GM10266 (cell line): Measurements from ENCODE around the gene VPS33A.

ENCODE experiments used
- DNase-seq: peaks from one replicate; pipeline ENCODE4 v3.0.0; 2012; ENCODE audit errors: extremely low spot score
- TF ChIP-seq, protein P1 (sequence below): IDR thresholded peaks from 2 replicates; pipeline ENCODE4 v1.5.1; 2012; ENCODE audit warnings: mild to moderate bottlenecking, low read depth; ENCODE audit not compliant: control insufficient read depth, insufficient read depth; ENCODE audit errors: missing control alignments

The VPS33A gene

DNA sequence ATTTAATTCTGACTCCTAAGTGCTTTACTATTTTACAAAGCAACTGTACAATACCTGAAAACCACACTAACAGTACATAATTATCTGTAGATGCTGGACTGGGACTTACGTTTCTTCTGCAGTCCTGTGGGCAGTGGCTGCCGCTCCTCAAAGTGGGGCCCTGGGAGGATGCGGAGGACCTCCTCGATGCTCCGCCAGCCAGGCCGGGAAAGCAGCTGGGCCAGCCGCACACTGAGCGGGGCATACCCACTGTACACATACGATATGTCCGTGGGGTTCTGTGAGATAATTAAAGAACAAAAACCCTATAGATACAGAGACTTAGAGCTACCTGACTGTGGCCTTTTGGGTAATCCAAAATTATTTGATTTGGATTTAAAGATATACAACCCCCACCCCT lies 33.6 kb downstream of the VPS33A start:
- DNase-seq, result no peak
- TF ChIP-seq, protein P1, sequence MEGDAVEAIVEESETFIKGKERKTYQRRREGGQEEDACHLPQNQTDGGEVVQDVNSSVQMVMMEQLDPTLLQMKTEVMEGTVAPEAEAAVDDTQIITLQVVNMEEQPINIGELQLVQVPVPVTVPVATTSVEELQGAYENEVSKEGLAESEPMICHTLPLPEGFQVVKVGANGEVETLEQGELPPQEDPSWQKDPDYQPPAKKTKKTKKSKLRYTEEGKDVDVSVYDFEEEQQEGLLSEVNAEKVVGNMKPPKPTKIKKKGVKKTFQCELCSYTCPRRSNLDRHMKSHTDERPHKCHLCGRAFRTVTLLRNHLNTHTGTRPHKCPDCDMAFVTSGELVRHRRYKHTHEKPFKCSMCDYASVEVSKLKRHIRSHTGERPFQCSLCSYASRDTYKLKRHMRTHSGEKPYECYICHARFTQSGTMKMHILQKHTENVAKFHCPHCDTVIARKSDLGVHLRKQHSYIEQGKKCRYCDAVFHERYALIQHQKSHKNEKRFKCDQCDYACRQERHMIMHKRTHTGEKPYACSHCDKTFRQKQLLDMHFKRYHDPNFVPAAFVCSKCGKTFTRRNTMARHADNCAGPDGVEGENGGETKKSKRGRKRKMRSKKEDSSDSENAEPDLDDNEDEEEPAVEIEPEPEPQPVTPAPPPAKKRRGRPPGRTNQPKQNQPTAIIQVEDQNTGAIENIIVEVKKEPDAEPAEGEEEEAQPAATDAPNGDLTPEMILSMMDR, result no peak

DNA sequence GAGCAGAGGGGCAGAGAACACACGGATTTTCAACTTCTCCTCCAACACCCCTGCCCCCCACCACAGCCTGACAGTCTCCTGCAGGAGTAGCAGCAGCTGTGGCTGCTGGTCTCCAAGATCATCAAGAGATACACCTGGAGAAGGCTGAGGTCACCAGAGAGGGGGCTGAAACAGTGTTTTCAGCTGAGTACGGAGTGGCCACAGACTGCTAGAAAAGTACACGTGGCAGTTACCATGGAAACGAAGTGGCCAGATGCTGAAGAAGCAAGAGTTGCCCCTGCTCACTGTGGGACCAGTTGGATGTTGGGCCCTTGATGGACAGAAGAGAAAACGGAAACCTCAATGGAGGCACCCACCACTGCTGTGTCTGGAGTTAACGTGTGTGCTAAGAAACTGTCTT lies 35.5 kb downstream of the VPS33A start:
- DNase-seq, result no peak
- TF ChIP-seq, protein P1, result no peak

DNA sequence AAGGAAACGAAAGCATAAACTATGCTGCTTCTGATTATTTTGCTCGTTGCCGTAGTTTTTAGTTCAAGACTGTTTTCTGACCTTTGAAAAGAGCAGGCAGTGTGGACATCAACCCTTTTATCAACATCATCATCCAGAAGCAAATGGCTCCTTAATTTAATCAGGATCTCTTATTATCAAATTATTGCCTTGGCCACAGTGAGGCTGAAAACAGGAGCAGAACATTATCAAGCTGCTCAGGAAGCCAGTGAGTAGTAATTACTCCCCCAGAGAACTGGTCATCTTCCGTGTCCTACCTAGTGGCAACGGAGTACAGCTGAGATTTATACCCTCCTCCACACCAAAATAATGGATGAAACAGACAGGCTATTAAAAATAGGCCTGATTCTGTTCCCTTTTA lies 38.2 kb downstream of the VPS33A start:
- DNase-seq, result no peak
- TF ChIP-seq, protein P1, result no peak

DNA sequence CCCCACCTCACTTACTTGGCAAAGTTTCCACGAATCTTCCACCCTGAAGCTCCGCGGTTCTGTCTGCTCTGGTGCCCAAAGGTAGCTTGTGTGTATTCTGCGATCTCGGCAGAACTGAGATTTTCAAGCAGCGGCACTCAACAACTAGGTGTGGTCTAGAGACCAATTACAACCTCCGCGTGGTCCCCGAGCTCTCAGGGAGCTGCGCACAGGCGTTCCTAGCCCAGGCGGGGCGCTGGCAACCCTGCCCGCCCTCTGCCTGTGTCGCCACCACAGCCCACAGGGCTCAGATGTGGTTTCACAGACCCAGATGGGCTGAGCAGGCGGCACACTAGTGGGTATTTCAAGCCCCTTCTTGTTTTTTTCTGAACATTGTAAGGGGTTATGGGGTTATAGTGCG lies 39.0 kb downstream of the VPS33A start:
- TF ChIP-seq, protein P1, result no peak
- DNase-seq, result no peak

DNA sequence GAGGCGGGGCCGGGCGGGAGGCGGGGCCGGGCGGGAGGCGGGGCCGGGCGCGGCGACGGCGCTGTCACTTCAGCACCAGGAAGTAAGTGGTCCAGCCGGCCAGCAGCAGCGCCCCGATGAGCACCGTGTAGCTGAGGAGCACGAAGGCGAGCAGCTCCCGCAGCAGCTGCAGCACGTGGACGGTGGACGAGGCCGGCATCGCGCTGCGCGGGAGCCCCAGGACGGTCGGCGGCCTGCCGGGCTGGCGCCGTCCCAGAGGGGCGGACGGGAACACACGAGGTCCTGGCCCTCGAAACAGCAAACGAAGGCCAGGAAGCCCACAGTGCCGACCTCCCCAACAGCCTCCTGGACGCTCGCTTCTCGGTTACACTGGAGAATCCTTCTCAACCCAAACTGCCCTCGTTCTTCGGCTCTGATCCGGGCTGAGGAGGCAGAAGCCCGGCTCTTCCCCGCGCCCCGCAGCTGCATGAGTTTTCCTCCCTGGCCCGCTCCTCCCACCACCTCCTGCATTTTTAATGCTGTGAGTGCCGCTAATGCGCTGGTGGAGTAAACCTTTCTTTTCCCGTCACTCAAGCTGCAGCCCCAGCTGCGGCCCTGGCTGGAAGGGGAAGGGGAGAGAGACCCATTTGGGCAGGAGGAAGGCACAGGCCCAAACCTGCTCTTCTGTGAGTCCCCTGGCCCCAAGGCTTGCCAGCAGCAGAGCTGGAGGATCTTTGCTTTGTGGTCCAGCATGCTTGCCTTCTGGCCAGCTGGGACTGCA lies 39.7 kb downstream of the VPS33A start:
- TF ChIP-seq, protein P1, result peak; percentile 10
- DNase-seq, result no peak

DNA sequence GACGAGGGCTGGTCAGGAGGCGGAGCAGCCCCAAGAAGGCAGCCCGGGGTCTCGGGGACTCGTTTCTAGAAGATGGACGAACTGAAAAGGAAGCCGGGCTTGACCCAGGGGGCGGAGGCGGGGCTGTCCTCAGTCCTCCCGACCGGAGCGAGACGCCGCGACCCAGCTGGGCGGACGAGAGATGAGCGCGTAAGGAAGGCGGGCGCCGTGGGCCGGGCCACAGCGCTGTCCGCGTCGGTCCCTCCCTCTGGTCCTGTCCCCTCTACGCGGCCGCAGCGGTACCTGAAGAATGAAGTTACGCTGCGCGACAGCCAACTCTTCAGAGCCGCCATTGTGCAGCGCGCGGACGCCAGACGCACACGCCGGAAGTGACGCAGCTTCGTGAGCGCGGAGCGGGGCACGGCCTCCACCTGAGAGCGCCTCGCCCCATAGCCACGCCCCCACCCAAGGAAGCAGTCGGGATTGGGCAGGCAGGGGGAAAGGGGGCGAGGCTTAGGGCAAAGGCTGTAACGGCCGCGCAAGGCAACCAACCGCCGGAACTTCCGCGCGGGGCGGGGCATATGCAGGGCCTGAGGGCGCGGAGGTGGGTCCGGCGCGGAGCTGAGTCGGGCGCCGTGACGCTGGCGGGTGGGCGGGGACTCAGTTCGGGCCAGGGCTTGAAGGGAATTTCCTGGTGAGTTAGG lies 40.5 kb downstream of the VPS33A start, which contains the start of gene DIABLO:
Gene DIABLO, minus strand, starts transcription at position 370 of the 683 bp plus-strand sequence. Its CDS starts 38 bp downstream, at position 332.
- TF ChIP-seq, protein P1, result no peak
- DNase-seq, result peak; percentile 98

DNA sequence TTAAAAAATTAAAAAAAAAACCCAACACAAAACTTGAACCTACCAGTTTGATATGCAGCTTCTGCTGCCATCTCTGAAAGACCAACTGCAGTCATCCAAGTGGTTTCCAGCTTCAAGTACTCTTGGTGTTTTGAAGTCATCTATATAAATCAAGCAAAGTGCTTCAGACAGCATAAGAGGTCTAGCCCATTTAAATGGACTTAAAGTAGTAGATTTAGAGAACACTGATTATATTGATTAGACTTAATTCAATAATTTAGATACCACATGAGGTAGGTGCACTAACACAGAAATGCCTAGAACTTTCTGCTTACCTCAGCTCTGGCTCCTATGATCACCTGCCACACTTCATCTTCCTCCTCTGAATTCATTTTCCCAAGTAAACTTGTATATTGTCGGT lies 49.8 kb downstream of the VPS33A start:
- DNase-seq, result no peak
- TF ChIP-seq, protein P1, result no peak
